ENCODE measurements around the gene SLC30A4. TPM values are rescaled to one million over a fixed set of nuclear protein-coding genes. Genes with fewer than 3 reads are reported as not detected.

SLC30A4 gene
- total and polyA plus RNA-seq, 2 donors (not counting 1 experiment from before 2014, with no cell fraction given), result 6.7 to 9.1 TPM

DNA sequence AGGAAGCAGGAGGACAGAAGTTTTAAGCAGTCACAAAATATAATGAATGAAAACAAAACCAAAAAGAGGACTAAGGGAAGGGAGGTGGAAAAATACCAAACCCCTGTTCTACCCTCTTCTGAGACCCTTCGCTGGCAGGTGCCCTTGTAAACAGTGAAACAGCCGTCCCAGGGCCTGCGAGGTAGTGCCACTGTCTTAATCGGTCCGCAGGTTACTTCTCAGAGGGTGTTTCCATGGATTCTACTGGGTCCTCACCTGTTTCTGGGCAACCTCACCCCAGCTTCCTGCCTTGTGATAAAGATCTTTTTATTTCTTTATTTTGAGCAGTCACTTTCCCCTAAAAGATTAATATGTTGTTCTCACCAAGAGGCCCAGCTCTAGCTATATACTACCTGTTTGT lies 65.3 kb downstream of the SLC30A4 start:
- WGBS (ENCODE audit: insufficient coverage), result 35% methylated on average over 2 of the region's 5 CpGs
- no peak for ATAC-seq (ENCODE audit: low read depth)
- intact Hi-C loops (cut with micrococcal nuclease), result loop anchor here (1.0 to 5.0 kb wide), 5 partner anchors 27 to 294 kb away; a partner anchor contains a TSS
- no peak overlapping the region for H3K9ac ChIP-seq (ENCODE audit: low read length)
- ChIA-PET CTCF (interaction anchor here (0.7 to 8.1 kb wide), 44 partner anchors 9 to 434 kb away, joined by 3 to 187 read pairs (median 5); partner anchors contain the start of gene BLOC1S6), POLR2A (interaction anchor here (1.5 kb wide), 1 partner anchor 157 kb away, joined by 3 read pairs; no protein-coding TSS in a partner anchor)
- H3K36me3 ChIP-seq (replicated peaks in 1 of 2; ENCODE audit: control extremely low read depth in 1 of 2, control insufficient read depth in 1 of 2, extremely low read depth in 1 of 2, insufficient read depth in 2 of 2, low read length in 1 of 2), result no peaks in the 10 kb centered on the region
- H4K20me1 ChIP-seq (ENCODE audit: control insufficient read depth, insufficient read depth, low read length, poor library complexity, severe bottlenecking), result no peaks in the 10 kb centered on the region
- H3K4me1 ChIP-seq (ENCODE audit: control insufficient read depth in 2 of 2, insufficient read depth in 2 of 2, low read length in 2 of 2), result peaks cover 34 to 37% of the 10 kb centered on the region in 2 donors
- Mint-ChIP-seq H3K27me3 (no peaks in the 10 kb centered on the region), H3K9me3 (ENCODE audit: insufficient read depth) (no peaks in the 10 kb centered on the region), H3K4me3 (peak overlapping the region; percentile 84), H3K4me1 (peaks cover 42% of the 10 kb centered on the region), H3K27ac (peak overlapping the region; percentile 72)
- H3K79me2 ChIP-seq (ENCODE audit: control insufficient read depth, insufficient read depth, low read length), result no peaks in the 10 kb centered on the region
- H3K27me3 ChIP-seq (replicated peaks in 1 of 4; ENCODE audit: control extremely low read depth in 1 of 4, control insufficient read depth in 3 of 4, insufficient read depth in 4 of 4, low read length in 3 of 4), result no peaks in the 10 kb centered on the region
- no peak overlapping the region for H2AFZ ChIP-seq (ENCODE audit: insufficient read depth, low read depth, low read length, poor library complexity, severe bottlenecking)
- peaks cover 0 to 10% (median 0%) of the 10 kb centered on the region in 3 donors for H3K9me3 ChIP-seq (ENCODE audit: control extremely low read depth in 1 of 3, control insufficient read depth in 2 of 3, insufficient read depth in 1 of 3, low read length in 2 of 3)
- peak overlapping the region; percentile 76 for H3K4me2 ChIP-seq (replicated peaks; ENCODE audit: low read depth, low read length, poor library complexity, severe bottlenecking)
- no peak overlapping the region for H3K27ac ChIP-seq (ENCODE audit: low read length in 2 of 2)
- TF ChIP-seq EZH2 (IDR thresholded peaks at IDR 0.05; ENCODE audit: borderline replicate concordance, insufficient read depth, low read depth, low read length, poor library complexity, severe bottlenecking), result no peak
- TF ChIP-seq, protein P1, sequence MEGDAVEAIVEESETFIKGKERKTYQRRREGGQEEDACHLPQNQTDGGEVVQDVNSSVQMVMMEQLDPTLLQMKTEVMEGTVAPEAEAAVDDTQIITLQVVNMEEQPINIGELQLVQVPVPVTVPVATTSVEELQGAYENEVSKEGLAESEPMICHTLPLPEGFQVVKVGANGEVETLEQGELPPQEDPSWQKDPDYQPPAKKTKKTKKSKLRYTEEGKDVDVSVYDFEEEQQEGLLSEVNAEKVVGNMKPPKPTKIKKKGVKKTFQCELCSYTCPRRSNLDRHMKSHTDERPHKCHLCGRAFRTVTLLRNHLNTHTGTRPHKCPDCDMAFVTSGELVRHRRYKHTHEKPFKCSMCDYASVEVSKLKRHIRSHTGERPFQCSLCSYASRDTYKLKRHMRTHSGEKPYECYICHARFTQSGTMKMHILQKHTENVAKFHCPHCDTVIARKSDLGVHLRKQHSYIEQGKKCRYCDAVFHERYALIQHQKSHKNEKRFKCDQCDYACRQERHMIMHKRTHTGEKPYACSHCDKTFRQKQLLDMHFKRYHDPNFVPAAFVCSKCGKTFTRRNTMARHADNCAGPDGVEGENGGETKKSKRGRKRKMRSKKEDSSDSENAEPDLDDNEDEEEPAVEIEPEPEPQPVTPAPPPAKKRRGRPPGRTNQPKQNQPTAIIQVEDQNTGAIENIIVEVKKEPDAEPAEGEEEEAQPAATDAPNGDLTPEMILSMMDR (IDR thresholded peaks at IDR 0.05), result no peak
- peak overlapping the region in 1 of 5 experiments; percentile 51 for H3K4me3 ChIP-seq (ENCODE audit: control extremely low read depth in 1 of 5, extremely low read depth in 1 of 5, insufficient read depth in 1 of 5, low read depth in 2 of 5, low read length in 4 of 5)
- DNase-seq, result no peak

All from B cell (primary cell).